HG02970 (cell line): ENCODE results near the gene OGFR.

Source experiments
- ATAC-seq: cut with Tn5 transposase; IDR thresholded peaks from one replicate; pipeline ENCODE4 v1.9.1; 2021; ENCODE audit warnings: mild to moderate bottlenecking, moderate library complexity, moderate number of reproducible peaks; ENCODE audit not compliant: unreplicated experiment, low FRiP score

Gene OGFR

DNA sequence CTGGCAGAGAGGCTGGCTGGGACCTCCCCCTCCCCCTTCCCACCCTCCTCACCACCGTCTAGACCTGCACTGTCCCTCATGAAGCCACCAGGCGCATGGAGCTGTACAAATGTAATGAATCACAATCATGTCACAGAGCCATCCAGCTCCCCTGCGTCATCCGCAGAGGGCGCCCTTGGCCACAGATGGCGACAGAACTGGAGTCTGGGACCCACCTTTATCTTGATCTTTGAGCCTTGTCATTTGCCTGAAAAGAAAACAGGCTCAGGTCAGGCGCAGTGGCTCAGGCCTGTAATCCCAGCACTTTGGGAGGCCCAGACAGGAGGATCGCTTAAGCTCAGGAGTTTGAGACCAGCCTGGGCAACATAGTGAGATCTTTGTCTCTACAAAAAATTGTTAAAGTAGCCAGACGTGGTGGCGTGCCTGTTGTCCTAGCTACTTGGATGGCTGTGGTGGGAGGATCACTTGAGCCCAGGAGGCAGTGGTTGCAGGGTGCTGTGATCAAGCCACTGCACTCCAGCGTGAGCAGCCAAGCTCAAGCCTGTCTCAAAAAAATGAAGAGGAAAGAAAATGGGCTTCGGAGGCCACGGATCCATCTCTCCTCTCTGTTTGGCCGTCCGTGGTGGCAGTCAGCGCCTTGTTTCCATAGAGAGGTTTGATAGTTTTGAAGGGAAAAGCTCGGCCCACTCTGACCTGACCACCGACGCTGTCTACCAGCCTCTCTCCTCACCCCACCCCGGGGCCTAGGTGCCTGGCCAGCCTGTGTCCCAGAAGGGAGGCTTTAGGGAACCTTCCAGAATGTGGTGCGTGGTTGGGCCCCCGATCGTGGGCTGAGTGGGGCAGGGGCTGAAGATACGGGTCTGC is 18.4 kb downstream of the OGFR start:
- no peak for ATAC-seq

DNA sequence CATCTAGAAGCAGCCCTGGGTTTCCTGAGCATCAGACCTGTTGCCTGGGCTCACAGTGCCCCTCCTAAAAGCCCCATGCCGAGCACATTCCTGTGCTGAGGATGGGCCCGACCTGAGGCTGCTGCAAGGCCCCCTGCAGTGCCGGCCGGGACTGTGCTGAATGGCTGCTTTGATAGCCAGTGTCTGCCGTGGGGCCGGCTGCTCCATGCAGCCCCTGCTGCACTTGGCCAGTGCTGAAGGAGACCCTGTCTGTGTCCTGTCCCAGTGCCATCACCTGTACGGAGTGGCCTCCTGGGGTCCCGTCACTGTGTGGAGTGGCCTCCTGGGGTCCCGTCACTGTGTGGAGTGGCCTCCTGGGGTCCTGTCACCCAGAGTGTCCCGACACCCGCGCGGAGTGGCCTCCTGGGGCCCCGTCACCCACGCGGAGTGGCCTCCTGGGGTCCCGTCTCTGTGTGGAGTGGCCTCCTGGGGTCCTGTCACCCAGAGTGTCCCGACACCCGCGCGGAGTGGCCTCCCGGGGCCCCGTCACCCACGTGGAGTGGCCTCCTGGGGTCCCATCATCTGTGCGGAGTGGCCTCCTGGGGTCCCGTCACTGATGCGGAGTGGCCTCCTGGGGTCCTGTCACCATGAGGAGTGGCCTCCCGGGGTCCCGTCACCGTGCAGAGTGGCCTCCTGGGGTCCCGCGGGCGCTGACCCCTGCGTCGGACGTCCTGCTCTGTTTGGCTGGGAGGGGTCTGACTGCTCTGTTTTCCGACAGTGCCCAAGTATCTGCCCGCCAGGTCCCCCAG is 19.2 kb downstream of the OGFR start:
- no peak for ATAC-seq

DNA sequence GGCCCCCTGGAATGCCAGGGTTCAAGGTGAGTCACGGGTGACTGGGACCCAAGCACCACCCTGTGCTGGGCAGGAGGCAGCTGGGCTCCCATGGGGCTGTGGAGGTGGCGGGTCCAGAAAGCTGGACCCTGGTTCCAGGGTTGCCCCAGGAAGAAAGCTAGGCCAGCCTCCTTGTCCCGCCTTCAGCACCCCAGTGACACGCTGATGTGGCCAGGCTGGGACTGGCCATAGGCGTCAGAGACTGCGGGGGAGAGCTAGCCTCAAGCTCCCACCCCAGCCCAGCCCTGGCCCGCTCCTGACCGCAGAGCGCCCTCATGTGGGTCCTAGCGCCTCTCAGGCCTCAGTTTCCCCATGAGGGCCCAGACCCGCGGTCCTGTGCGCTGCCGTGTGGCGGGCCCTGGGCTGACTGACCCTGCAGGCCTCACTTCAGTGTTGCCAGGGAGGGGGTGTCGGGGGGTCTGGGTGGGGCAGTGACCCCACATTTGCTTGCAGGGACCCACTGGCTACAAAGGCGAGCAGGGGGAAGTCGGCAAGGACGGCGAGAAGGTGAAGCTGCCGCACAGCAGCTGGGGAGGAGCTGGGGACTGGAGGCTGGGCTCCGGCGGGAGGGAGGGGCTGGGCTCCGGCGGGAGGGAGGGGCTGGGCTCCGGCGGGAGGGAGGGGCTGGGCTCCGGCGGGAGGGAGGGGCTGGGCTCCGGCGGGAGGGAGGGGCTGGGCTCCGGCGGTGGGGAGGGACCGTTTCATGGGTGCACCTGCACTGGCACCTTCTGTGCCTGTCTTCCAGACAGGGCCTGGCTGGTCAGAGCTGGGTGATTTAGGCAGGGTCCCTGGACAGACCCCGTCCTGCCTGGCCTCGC is 20.1 kb downstream of the OGFR start:
- ATAC-seq, result no peak

DNA sequence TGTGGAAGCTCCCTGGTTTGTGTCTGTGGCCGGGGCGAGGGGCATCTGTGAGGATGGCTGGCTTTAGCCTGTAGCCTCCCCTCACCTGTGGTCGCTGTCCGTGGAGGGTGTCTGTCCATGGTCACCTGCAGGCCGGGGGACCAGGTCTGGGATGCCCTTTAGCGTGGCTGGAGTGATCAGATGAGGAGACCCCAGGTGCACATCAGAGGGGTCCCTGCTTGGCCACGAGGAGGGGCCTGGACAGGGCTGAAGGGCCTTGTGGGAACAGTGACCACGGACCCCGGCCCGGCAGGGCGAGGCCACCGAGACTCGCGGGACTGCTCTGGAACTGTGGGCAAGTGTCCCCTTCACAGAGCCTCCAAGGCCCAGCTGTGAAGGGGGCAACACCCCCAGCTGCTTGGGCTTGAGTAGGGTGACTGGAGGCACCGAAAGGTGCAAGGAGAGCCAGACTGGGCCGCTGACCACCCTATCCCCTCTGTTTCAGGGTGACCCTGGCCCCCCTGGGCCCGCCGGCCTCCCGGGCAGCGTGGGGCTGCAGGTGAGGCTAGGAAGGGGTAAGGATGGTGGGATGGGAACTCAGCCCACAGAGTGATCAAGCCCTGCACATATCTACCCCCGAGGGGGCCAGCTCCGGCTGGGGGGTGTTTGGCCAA is 20.8 kb downstream of the OGFR start:
- no peak for ATAC-seq

DNA sequence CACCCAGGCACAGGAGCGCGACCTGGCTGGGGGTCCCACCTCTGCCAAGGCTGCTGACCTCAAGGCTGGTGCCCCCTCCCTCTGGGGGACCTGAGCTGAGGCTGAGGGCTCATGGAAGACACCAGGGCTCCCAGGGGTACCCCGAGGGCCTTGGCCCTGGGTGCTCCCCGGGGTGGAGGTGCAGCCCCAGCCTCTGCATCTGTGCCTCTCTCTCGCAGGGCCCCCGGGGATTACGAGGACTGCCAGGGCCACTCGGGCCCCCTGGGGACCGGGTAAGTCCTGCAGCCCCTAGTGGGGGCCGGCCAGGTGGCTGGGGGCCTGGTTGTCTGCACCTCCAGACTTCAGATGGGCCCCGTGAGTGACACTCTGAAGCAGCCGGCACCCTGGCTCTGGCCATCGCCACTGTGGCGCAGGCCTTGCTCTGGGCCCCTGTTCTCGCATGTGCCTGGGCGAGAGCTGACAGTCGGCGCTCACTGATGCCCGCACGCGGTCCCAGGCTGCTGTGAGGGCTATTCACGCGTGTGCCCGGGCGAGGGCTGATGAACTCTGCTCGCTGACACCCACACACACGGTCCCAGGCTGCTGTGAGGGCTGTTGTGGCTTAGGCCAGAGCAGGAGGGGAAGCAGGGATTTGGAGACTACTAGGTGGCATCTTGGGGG is 21.5 kb downstream of the OGFR start:
- no peak for ATAC-seq

DNA sequence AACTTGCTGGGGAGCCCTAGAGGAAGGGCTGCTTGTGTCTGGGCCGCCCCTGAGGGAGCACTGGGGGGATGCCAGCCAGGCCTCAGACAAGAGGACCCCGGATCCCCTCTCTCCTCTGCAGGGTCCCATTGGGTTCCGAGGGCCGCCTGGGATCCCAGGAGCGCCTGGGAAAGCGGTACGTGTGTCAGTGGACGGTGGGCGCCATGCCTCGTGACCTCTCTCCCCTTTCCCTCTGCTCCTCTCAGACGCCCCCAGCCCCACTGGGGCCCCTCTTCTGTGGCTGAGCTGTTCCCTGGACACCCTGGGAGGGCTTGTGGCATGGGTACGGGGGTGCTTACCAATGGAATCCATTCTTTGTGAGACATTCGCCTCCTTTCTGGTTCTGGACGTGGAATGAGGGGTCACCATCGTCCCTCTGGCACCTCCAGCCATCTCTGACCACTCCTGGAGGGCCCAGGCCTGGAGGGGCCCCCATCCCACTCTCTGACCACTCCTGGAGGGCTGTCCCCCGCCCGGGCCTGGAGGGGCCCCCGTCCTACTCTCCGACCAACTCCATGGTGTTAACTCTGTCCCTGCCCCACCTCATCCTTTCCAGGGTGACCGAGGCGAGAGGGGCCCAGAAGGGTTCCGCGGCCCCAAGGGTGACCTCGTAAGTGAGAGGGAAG is 22.1 kb downstream of the OGFR start:
- ATAC-seq, result no peak

DNA sequence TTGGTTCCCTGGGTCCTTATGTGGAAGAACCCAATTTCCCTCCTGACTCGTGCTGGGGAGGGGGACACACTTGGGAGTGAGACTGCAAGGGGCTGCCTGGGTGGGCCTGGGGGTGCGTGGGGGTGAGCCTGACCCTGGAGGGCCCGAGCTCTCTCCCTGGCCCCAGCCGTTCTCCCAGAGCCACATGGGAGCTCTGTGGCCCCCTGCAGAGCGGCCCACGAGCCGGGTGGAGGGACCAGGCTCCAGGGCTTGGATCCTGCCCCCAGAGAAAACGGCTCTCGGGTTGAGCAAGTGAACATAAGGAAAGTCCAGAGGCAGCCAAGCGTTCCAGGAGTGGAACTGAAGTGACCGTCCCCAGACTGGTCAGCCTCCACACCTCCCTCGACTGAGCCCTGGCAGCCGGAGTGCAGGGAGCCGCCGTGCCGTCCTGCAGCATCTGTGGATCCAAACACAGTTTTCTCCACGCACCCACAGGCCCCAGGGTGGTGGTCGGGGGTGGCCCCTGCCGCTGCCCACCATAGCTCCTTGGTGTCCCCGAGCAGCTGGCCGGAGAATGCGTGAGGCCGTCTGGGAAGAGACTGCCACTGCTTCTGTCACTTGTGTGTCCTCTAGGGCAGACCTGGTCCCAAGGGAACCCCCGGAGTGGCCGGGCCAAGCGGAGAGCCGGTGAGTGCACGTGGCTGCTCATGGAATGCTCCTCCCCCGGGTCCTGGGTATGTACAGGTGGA is 22.8 kb downstream of the OGFR start:
- ATAC-seq, result no peak

DNA sequence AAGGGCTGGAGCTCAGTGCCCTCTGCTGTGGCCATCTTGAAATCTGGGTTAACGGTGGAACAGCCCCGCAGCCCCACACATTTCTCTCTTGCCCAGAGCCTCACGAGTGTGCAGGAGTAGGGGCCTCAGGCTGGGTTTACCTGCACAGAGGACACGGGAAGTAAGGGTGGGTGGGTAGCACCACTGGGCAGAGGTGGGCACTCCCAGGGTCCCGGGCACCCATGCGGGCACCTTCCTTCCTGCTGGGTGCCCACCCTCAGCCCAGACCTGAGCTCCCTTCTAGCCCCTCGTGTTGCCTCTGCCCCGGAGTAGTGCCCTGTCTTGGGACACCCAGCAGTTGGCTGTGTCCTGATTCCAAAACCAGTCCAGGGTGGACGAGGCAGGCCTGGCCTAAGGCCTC is 23.4 kb downstream of the OGFR start:
- no peak for ATAC-seq

DNA sequence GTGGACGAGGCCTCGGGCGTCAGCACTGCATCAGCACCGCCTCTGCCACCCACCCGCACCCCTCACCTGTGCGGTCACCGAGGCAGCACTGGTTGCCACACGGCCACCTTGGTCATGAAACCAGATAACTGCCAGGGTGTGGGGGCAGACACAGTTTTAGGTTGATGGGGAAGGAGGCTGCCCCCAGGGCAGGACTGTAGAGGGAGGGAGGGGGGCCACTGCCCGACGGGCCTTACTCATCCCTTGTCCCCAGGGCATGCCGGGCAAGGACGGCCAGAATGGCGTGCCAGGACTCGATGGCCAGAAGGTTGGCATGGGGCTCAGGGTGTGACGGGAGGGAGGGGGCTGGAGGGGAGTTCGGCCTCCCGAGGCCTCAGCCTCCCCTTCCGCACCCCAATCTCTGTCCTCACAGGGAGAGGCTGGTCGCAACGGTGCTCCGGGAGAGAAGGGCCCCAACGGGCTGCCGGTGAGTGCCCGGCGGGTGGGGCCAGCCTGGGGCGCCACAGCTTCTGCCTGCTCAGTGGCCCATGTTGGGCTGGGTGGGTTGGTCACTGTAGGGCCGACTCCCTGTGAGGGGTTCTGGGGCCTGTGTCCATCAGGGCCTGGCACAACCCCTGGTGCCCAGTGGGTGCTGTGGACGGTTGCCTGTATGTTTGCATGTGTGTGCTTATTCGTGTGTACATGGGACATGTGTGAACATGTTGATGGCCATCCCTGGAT is 24.0 kb downstream of the OGFR start:
- ATAC-seq, result no peak

DNA sequence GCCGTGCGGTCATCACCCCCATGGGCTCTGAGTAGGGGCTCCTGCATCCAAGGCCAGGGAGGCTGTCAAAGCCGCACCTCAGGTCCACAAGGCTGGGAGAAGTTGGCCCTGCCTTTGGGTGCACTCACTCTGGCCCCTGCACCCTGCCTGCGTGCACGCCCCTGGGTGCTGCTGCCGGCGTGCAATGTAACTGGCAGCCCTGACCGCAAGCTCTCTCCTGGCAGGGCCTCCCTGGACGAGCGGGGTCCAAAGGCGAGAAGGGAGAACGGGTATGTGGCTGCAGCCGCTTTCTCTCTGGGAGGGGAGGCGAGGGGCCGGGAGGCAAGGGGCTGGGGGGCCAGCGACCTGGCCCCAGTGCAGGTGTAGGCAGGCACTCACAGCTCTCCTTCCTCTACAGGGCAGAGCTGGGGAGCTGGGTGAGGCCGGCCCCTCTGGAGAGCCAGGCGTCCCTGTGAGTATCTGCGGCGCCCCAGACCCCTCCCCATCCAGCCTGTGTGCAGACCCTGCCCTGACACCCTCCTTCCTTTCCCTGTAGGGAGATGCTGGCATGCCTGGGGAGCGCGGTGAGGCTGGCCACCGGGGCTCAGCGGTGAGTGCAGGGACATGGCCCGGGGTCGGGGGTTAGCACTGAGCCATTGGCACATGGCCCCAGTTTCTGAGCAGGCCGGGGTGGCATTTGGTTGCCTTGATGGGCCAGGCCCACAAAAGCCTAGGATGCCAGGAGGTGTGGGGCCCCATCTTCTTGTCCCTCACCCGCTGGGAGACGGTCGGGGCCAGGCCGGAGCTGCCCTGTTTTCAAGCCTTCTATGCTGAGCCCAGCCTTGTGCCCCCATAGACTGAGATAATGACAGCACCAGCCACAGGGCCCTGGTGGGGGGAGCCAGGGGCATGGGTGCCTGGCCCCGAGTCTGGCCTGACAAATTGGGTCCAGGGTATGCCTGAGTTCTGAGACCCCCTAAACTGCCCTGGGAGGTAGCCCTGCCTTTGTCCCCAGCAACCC is 24.9 kb downstream of the OGFR start:
- ATAC-seq, result no peak

DNA sequence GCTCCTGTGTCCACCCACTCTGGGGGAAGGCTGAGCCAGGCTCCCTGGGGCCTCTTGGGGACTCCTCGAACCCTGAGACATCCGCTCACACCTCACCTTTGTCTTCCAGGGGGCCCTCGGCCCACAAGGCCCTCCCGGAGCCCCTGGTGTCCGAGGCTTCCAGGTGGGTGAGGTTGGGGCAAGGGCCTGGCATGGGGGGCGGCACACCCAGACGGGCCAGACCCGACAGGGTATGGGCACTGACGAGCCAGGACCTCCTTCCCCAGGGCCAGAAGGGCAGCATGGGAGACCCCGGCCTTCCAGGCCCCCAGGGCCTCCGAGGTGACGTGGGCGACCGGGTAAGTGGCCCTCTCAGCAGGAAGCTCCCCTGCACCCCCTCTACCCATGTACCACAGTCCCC is 25.6 kb downstream of the OGFR start:
- no peak for ATAC-seq

DNA sequence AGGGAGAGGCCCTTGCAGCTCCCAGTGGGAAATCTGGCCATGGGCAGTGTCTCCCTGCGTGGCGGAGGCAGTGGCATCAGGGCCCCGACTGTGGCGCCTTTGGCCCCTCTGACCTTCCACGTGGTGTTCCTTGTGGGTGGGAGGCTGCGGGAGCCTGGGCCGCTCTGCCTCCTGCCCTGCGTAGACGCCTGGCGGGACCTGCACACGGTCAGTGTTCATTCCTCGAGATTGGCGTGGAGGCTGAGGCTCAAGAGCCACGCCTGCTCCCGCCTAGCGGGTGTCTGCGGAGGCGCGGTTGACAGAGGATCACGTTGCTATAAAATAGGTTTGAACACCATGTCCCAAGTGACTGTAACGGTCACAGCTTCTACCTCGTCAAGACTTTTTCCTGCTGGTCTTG is 26.2 kb downstream of the OGFR start:
- ATAC-seq, result no peak

DNA sequence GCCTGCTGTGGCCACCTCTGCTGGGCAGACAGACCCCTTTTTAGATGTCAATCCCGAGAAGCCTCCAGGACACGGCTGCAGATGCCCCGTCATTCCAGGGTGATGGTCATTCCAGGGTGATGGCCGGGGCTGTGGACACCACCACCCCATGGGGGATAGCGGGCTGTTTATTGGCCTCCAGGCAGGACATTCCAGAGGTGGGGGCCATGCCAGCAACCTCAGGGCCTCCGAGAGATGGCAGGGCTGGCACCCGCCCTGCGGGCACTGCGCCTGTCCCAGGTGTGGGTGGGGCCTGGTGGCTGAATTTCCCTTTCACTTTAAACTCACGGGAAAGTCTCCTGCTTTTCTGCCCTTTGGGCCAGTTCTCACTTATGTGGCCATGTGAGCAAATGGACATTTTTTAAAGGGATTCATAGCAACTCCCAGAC is 26.7 kb downstream of the OGFR start:
- ATAC-seq, result no peak

DNA sequence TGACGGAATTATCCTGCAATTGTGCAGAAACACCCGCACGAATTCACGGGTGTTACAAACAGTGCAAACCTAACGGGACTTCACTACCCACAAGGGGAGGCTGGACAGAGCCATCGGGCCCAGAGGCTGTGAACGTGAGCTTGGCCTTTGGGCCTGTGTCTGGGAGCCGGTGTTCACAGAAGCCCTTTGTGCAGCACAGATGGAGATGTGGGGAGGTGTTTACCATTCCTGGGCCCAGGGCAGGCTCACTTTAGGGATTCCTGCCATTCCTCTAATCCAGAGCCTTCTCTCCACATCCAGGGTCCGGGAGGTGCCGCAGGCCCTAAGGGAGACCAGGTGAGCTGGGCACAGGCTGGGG is 27.2 kb downstream of the OGFR start:
- ATAC-seq, result no peak

DNA sequence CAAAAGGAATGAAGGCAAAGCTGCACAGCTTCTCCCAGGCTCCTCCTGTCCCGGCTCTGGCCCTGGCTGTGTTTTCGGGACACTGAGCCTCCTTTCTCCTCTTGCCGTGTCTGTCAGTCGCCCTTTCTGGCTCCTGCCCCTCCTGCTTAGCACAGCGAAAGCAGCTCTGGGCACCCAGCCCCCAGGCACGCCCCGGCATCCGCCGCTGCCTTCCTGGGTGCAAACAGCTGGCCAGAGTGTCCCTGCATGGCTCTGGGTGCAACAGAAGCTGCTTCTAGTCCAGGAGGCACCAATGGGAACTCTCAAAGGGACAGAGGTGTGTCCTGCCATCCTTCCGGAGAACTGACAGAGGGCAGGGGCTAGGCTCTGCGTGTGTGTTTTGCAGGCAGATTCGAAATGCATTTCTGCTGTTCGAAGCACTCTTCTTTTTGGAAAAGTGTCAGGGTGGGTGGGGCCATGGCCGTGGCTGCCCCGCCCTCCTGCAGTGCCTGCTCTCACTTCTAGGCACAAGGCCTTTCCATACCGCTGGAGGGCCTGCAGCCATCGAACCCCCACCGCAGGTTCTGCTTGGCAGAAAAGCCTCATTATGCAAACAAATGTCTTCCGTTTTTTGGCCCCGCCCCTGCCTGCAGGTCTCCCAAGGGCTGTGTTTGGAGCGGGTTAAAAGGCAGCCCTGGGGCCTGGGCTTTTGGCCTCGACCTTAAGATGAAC is 27.7 kb downstream of the OGFR start:
- ATAC-seq, result no peak

DNA sequence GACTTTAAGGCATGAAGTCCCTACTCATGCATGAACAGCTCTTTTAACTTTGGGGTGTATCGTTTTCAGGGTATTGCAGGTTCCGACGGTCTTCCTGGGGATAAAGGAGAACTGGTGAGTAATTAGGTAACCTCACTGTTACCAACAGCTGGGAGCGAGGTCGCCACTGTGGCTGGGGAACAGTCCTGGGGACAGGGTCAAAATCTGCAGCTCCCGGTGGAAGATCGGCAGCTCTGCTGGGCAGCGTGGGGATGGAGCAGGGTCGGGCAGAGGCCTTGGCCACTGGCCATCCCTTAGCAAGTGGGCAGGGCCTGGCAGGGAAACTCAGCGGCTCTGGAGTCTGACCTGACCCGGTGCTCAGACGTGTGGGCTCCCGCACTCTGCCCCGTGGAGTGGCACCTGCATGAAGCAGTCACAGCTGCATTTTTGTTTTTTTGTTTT is 28.3 kb downstream of the OGFR start:
- ATAC-seq, result no peak
